ENCODE measurements around the gene ZNF532. TPM values are rescaled to one million over a fixed set of nuclear protein-coding genes. Genes with fewer than 3 reads are reported as not detected.

The ZNF532 gene
- total RNA-seq, 4 donors from 2014 or later, result 48.3 to 128 (median 96.2) TPM

DNA sequence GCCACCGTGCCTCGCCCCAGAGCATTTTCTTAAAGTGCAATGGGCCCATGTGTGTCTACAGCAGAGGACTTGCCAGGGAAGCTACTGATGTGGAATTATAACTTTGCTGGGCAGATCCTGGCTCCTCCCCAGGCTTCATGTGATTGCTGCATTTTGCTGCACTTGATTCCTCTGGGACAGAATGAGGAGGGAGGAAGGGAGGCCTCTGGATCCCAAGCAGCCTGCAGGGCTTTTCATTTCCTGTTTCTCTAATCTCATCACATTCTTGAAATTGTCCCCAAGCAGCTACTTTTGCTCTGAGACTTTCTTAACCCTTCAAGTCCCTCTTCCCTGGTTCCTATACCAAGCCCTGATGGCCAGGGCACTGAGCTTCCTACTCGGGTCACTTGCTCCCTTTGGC lies 140.6 kb downstream of the ZNF532 start:
- no peaks in the 10 kb centered on the region for H3K9me3 ChIP-seq
- no peak overlapping the region for H3K4me3 ChIP-seq
- no peak overlapping the region for H3K27ac ChIP-seq
- H3K27me3 ChIP-seq, result no peaks in the 10 kb centered on the region
- H3K4me1 ChIP-seq, result peaks cover 0 to 8% (median 0%) of the 10 kb centered on the region in 3 donors
- ATAC-seq, result no peak
- 0 to 100% methylated on average over 1 of the region's 3 CpGs for WGBS, 2 donors (ENCODE audit: low coverage in 1 of 2)
- no peaks in the 10 kb centered on the region for H3K36me3 ChIP-seq
- TF ChIP-seq POLR2AphosphoS5 (IDR thresholded peaks at IDR 0.05), result no peak

DNA sequence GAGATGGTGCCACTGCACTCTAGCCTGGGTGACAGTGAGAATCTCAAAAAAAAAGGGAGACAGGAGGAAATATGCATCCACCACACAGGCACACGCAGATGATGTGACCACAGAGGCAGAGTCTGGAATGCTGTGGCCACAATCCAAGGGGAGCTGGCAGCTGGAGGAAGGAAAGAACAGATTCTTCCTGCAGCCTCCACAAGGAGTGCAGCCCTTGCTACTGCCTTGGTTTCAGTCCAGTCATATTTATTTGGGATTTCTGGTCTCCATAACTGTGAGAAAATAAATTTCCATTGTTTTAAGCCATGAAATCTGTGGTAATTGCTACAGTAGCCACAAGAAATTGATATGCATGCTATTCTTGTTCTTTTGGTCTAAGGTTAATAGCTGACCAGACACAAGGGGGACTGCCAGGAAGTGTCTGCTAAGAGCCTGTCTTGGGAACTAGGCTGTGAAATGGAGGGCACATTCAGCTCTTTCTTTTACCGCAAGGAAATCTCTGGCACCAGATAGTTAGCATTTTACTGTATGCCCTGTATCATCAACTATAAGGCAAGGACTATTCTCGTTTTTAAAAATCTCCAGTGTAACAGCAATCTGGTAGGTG lies 141.9 kb downstream of the ZNF532 start:
- TF ChIP-seq POLR2A (IDR thresholded peaks at IDR 0.05) (no peak), EP300 (IDR thresholded peaks at IDR 0.05) (no peak), POLR2AphosphoS5 (IDR thresholded peaks at IDR 0.05) (no peak)
- TF ChIP-seq, protein P1, sequence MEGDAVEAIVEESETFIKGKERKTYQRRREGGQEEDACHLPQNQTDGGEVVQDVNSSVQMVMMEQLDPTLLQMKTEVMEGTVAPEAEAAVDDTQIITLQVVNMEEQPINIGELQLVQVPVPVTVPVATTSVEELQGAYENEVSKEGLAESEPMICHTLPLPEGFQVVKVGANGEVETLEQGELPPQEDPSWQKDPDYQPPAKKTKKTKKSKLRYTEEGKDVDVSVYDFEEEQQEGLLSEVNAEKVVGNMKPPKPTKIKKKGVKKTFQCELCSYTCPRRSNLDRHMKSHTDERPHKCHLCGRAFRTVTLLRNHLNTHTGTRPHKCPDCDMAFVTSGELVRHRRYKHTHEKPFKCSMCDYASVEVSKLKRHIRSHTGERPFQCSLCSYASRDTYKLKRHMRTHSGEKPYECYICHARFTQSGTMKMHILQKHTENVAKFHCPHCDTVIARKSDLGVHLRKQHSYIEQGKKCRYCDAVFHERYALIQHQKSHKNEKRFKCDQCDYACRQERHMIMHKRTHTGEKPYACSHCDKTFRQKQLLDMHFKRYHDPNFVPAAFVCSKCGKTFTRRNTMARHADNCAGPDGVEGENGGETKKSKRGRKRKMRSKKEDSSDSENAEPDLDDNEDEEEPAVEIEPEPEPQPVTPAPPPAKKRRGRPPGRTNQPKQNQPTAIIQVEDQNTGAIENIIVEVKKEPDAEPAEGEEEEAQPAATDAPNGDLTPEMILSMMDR (IDR thresholded peaks at IDR 0.05), result no peak
- H3K36me3 ChIP-seq, result no peaks in the 10 kb centered on the region
- no peak overlapping the region for H3K4me3 ChIP-seq
- WGBS, 2 donors (ENCODE audit: low coverage in 1 of 2), result 83% methylated on average over 2 to 3 of the region's 3 CpGs
- ATAC-seq, result no peak
- H3K4me1 ChIP-seq, result peaks cover 0 to 8% (median 0%) of the 10 kb centered on the region in 3 donors
- no peaks in the 10 kb centered on the region for H3K27me3 ChIP-seq
- H3K27ac ChIP-seq, result no peak overlapping the region
- H3K9me3 ChIP-seq, result no peaks in the 10 kb centered on the region

DNA sequence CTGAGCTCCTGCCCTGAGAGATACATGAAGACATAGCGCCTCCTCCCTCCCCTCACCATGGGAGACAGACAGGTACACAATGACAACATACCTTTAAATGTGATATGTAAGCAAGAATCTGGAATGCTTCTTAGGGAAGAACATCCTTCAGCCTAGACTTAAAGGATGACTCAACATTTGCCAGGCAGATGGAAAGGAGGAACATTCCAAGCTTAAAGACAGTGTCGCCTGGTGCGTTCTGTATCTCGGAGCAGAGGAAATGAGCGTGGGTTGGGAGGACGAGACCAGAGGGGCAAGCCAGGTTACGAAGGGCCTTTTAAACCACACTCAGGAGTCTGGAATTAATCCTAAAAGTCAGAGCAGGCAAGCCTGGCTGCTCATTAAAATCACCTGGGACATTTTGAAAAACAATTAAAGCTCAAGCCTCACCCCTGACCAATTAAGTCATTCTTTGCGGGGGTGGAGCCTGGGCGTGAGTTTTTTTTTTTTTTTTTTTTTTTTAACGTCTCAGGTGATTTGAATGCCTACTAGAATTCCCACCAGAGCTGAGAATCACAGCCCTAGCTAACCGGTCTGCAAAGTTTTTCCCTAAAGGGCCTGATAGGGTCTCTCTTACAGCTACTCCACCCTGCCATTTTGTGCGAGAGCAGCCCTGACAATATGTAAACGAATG lies 143.8 kb downstream of the ZNF532 start:
- ATAC-seq, result no peak
- no peaks in the 10 kb centered on the region for H3K27me3 ChIP-seq
- H3K4me1 ChIP-seq, result peaks cover 0 to 8% (median 0%) of the 10 kb centered on the region in 3 donors
- H3K36me3 ChIP-seq, result no peaks in the 10 kb centered on the region
- no peak overlapping the region for H3K4me3 ChIP-seq
- 72 to 75% methylated on average over 7 to 8 of the region's 13 CpGs for WGBS, 2 donors (ENCODE audit: low coverage in 1 of 2)
- no peak overlapping the region for H3K27ac ChIP-seq
- no peaks in the 10 kb centered on the region for H3K9me3 ChIP-seq
- no peak for TF ChIP-seq EP300 (IDR thresholded peaks at IDR 0.05)

DNA sequence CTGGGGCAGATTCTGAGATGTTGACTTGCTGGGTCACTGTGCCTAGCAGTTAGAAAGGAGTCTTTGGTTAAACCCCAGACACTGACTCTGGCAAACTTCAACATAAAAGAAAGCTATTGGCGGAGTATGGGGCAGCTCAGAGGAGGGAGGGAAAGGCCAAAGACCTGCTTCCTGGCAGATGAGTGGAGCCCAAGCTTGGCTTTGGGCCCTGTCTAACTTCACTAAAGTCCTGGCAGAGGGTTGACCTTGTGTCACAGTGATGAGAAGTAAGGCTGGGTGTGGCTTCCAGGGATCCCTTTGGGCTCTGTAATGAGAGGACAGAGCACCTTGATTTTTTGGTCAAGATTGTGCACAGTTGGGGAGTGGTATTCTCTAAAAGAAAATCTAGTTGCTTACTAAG lies 145.2 kb downstream of the ZNF532 start:
- Histone ChIP-seq H3K27me3 (no peaks in the 10 kb centered on the region), H3K4me3 (no peak overlapping the region), H3K9me3 (no peaks in the 10 kb centered on the region), H3K4me1 (peaks cover 0 to 8% (median 0%) of the 10 kb centered on the region in 3 donors), H3K27ac (no peak overlapping the region), H3K36me3 (no peaks in the 10 kb centered on the region)
- no peak for TF ChIP-seq EP300 (IDR thresholded peaks at IDR 0.05)
- TF ChIP-seq, protein P1 (IDR thresholded peaks at IDR 0.05), result no peak
- WGBS, 2 donors (ENCODE audit: low coverage in 1 of 2), result 100% methylated on average over 1 of the region's 1 CpG; no CpG with 5 or more reads in 1 of the 2 donors
- ATAC-seq, result no peak

DNA sequence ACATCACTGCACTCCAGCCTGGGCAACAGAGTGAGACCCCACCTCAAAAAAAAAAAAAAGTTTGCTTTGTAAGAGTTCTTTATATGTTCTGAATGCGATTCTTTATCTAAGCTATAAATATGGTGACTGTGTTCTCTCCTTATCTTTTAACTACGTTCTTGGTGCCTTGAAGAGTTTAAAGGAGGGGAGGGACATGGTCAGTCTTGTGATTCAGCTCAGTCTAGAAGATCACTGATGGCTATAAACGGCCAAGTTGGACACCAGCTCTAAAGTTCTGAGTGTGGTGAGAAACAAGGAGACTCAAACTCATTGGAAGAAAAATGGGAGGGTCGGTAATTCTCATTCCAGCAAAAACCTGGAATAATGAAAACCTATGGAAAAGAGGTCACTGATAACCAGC lies 146.6 kb downstream of the ZNF532 start:
- no peak for ATAC-seq
- WGBS, 2 donors (ENCODE audit: low coverage in 1 of 2), result 71 to 100% methylated on average over 3 to 4 of the region's 4 CpGs
- Histone ChIP-seq H3K4me3 (no peak overlapping the region), H3K27ac (no peak overlapping the region), H3K27me3 (no peaks in the 10 kb centered on the region), H3K4me1 (no peaks in the 10 kb centered on the region), H3K36me3 (no peaks in the 10 kb centered on the region), H3K9me3 (peaks cover 0 to 3% (median 0%) of the 10 kb centered on the region in 3 donors)
- TF ChIP-seq, protein P1 (IDR thresholded peaks at IDR 0.05), result no peak
- TF ChIP-seq EP300 (IDR thresholded peaks at IDR 0.05) (no peak), POLR2A (IDR thresholded peaks at IDR 0.05) (no peak), POLR2AphosphoS5 (IDR thresholded peaks at IDR 0.05) (no peak)

DNA sequence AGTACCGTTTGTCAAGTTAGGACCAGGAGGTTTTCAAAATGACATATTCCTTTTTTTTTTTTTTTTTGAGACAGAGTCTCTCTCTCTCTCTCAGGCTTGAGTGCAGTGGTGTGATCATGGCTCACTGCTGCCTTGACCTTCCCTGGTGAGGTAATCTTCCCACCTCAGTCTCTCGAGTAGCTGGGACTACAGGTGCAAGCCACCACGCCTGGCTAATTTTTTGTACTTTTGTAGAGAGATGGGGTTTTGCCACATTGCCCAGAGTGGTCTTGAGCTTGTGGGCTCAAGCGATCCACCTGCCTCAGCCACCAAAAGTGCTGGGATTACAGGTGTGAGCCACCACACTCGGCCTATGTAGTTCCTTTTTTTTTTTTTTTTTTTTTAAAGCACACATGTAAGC lies 147.1 kb downstream of the ZNF532 start:
- no peak for ATAC-seq
- Histone ChIP-seq H3K9me3 (peaks cover 0 to 5% (median 0%) of the 10 kb centered on the region in 3 donors), H3K27ac (no peak overlapping the region), H3K27me3 (no peaks in the 10 kb centered on the region), H3K4me1 (no peaks in the 10 kb centered on the region), H3K4me3 (no peak overlapping the region), H3K36me3 (no peaks in the 10 kb centered on the region)
- TF ChIP-seq EP300 (IDR thresholded peaks at IDR 0.05), result no peak
- TF ChIP-seq, protein P1 (IDR thresholded peaks at IDR 0.05), result no peak
- no peak for TF ChIP-seq POLR2AphosphoS5 (IDR thresholded peaks at IDR 0.05)
- TF ChIP-seq POLR2A (IDR thresholded peaks at IDR 0.05), result no peak
- 90 to 93% methylated on average over 2 to 5 of the region's 5 CpGs for WGBS, 2 donors (ENCODE audit: low coverage in 1 of 2)
